Kidney epithelial cell (primary cell): ENCODE measurements around the gene CCDC93. TPM values are rescaled to one million over a fixed set of nuclear protein-coding genes. Genes with fewer than 3 reads are reported as not detected.

ENCODE experiments used
- DNase-seq: peaks from one replicate; pipeline ENCODE4 v3.0.0-alpha.2; 2010; ENCODE audit warnings: low read depth
- H3K27me3 ChIP-seq: 2 replicates; pipeline ENCODE4 v1.6.0; 2011; ENCODE audit warnings: low read length; ENCODE audit not compliant: control insufficient read depth, insufficient read depth
- H3K36me3 ChIP-seq: 2 replicates; pipeline ENCODE4 v1.5.1; 2011; ENCODE audit warnings: low read length; ENCODE audit not compliant: control insufficient read depth, insufficient read depth
- H3K4me3 ChIP-seq: 2 replicates; pipeline ENCODE4 v1.5.1; 2011; ENCODE audit warnings: low read depth, mild to moderate bottlenecking, control low read depth, low read length
- CTCF ChIP-seq: IDR thresholded peaks from 2 replicates; pipeline ENCODE4 v1.5.1; 2011; ENCODE audit warnings: mild to moderate bottlenecking, moderate library complexity, low read length, control low read depth, inconsistent platforms; ENCODE audit not compliant: insufficient read depth, poor library complexity, severe bottlenecking
- total RNA-seq: library from RNA; depleted of rRNA; stranded (reverse); fragments of >200 nt; gene quantifications from 2 replicates; pipeline ENCODE4 v1.2.3, GENCODE V29; 2015

The CCDC93 gene
- total RNA-seq, 1 donor from 2014 or later, result 33.6 TPM

DNA sequence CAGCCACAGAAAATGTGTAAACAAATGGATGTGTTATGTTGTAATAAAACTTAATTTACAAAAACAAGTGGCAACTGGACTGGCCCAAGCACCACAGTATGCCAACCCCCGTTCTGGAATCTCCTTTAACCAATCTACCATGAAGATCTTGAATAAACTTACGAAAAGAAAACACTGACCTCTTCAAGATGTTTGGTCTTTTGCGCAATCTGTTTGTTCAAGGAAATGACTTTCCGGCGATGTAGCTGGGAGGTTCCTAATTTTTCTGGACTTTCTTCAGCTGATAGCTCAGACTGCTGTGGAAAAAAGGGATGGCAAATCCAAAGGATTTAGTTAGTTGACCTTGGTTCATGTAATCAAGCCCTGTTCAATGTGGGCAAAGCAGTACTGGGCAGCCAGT is 55.7 kb downstream of the CCDC93 start:
- peak; percentile 63 for DNase-seq
- TF ChIP-seq CTCF, result no peak
- no peak overlapping the region for H3K4me3 ChIP-seq
- no peaks in the 10 kb centered on the region for H3K27me3 ChIP-seq
- H3K36me3 ChIP-seq, result no peaks in the 10 kb centered on the region

DNA sequence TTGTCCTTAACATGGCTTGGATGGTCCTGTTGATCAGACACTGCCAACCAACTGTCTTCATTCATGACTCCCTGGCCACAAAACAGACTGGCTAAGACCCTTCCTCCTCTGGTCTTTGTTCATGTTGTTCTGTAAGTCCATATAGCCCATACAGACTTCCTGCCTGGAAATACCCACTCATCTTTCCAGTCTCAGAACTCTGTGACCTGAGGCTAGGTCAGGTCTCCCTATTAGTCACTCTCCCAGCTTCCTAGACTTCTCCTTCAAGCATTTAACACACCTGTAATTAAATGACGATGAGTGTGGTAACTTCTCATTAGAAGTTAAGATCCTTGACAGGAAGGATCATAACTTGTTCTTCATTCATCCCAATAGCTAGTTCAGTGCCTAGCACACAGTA is 56.3 kb downstream of the CCDC93 start:
- no peaks in the 10 kb centered on the region for H3K27me3 ChIP-seq
- DNase-seq, result no peak
- no peak overlapping the region for H3K4me3 ChIP-seq
- no peaks in the 10 kb centered on the region for H3K36me3 ChIP-seq
- no peak for TF ChIP-seq CTCF

GRCh38 chr2:117956036-117956796 is 57.7 kb downstream of the CCDC93 start:
- no peak for DNase-seq
- Histone ChIP-seq H3K27me3 (no peaks in the 10 kb centered on the region), H3K36me3 (peaks cover 2% of the 10 kb centered on the region), H3K4me3 (no peak overlapping the region)
- TF ChIP-seq CTCF, result no peak

GRCh38 chr2:117953231-117953630 is 60.6 kb downstream of the CCDC93 start:
- no peaks in the 10 kb centered on the region for H3K27me3 ChIP-seq
- TF ChIP-seq CTCF, result no peak
- H3K36me3 ChIP-seq, result peaks cover 3% of the 10 kb centered on the region
- no peak overlapping the region for H3K4me3 ChIP-seq
- DNase-seq, result no peak

DNA sequence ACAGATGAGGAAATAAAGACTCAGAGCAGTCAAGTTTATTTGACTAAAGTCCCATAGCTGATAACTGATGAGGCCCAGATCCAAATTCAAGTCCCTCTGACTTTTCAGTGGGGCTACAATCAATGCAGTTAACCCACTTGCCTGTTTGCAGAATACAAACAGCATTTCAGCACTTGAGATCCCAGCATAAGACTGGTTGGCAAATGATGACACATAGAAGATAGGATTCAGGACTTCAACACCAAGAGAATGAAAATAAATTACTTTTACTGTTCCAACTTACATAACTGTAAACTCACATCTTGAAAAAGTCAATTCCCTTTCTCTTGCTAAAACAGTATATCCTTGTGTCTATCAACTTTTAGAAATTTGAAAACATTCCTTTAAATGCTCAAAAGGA is 61.2 kb downstream of the CCDC93 start:
- H3K27me3 ChIP-seq, result no peaks in the 10 kb centered on the region
- TF ChIP-seq CTCF, result no peak
- peaks cover 3% of the 10 kb centered on the region for H3K36me3 ChIP-seq
- DNase-seq, result no peak
- H3K4me3 ChIP-seq, result no peak overlapping the region

- H3K27me3 ChIP-seq, result no peaks in the 10 kb centered on the region
- H3K4me3 ChIP-seq, result no peak overlapping the region
- DNase-seq, result no peak
- peaks cover 3% of the 10 kb centered on the region for H3K36me3 ChIP-seq
- no peak for TF ChIP-seq CTCF
These were observed 61.6 kb downstream of the CCDC93 start for GRCh38 chr2:117952228-117952627.
